IPS DF 4.7 (cell line): ENCODE data around the gene DMD.

Experiments
- DNase-seq: peaks from one replicate; pipeline ENCODE4 v3.0.0-alpha.2; 2013; ENCODE audit warnings: low spot score; ENCODE audit errors: extremely low read depth

DMD gene

GRCh38 chrX:31889088-31889487 lies 1322.3 kb downstream of the DMD start:
- no peak for DNase-seq

DNA sequence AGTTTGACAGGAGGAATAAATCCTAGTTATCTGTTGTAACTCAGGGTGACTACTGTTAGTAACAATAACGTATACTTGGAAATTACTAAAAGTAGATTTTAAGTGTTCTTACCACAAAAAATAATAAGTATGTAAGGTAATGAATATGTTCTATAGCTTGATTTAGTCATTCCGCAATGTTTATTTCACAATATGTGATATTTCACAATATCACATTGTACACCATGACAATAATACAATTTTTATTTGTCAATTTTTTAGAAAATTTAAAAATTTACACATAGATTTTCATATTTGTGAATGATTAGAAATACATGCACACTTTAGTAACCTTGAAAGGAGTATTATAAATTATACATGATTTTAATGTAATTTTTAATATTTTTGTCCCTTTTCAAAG lies 1326.8 kb downstream of the DMD start:
- DNase-seq = no peak

GRCh38 chrX:31872007-31872406 lies 1339.3 kb downstream of the DMD start:
- no peak for DNase-seq

DNA sequence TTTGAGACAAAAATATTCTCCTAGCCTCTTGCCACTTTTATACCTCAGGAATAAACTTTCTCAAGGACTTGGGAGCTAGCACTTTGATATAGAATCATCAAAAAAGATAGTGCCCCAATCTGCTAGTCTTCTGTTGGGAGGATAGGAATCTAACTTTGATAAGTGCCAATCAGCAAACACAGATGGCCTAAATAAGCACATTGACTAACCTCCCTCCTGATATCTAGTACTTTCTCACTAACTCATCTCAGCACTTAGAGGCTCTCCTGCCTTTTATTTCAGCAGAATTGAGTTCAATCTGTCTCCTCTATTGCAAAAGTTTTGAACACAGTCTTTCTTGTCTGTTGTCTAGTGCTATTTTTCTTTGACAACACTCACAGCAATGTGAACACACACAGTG lies 1341.1 kb downstream of the DMD start:
- no peak for DNase-seq

- DNase-seq = no peak
Measured at GRCh38 chrX:31860686-31861085, 1350.7 kb downstream of the DMD start.

DNA sequence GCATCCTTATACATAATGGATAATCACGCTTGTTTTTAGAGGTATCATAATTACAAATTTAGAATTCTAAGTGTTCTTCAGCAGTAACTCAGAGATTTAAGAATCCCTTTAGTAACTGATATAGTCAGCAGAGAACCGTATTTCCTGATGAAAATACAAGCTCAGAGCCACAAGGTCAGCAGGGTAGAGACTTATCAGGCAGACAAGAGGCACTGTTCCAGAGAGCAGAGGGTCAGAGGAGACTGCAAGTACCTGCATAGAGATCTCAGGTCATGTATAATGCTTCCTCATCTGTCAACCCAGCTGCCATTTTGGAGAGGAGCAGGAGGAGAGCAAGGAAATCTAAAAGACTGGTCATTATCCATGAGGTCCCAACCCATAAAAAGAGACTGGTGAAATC lies 1352.4 kb downstream of the DMD start:
- no peak for DNase-seq

- DNase-seq = no peak
Measured at GRCh38 chrX:31854716-31855115, 1356.6 kb downstream of the DMD start.

DNA sequence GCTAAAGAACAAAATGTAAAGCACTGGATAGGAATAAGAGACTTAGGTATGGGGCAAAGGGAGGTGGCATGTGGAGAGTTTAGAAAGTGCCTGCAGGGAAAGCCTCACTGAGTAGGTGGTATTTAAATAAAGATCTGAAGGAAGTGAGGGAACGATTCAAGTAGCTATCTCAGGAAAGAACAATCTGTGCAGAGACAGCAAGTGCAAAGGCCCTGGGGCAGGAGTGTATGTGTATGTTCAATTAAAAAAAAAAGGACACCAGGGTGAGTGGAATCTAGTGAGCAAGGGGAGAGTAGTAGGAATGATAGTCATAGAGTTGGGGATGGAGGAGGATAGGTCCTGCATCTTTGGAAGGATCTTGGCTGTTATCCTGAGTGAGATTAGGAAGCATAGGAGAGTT lies 1359.6 kb downstream of the DMD start:
- no peak for DNase-seq

DNA sequence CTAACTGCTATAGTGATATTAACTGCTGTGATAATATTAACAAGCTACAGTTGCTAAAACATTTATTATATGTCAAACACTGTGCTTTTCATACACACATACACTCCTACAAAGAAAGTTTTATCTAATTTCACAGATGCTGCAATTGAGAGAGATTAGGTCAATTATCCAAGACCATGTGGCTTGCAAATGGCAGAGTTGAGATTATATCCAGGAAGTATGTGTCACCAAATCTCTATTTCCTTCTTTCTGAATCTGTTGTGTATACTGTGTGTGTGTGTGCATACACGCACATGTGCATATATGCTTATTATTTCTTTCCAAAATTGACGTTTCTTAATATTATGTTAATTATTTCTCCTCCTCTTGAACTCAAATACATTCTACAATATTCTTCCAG lies 1363.6 kb downstream of the DMD start:
- no peak for DNase-seq

DNA sequence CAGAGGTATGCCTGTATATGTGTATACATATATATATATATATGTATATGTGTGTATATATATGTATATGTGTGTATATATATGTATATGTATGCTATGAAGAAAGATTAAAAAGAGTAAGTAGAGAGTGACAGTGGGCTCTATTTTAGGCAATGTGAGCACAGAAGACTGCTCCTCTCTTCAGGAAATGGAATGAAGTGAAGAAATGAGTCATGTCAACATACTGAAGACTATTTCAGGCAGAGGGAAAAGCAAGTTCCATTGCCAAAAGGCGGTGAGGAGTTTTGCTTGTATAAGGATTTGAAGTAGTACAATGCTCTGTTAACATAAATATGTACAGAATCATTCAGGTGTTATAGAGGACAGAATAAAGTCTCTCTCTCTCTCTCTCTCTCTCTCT lies 1366.3 kb downstream of the DMD start:
- no peak for DNase-seq

- no peak for DNase-seq
Measured at GRCh38 chrX:31838617-31839016, 1372.7 kb downstream of the DMD start.

- DNase-seq = no peak
Measured at GRCh38 chrX:31837445-31838049, 1373.8 kb downstream of the DMD start.

- no peak for DNase-seq
Measured at GRCh38 chrX:31836479-31836878, 1374.9 kb downstream of the DMD start.

DNA sequence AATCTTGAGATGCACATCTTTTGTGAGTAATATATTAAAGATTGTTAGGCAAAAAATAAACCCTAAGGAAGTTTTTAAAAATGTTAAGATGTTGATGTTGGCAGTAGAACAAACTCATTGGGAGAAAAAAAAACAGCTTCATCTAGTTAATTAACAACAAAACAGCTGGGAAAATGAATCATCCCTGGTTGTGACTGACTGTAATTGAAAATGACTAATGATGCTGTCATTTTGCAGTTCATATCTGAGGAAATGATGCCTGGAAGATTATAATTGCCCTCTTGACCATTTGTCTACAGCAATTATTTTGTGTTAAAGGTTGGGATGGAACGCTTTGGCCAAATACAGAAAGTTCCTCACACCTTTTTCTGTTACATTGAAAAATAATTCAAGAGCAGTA lies 1379.1 kb downstream of the DMD start:
- no peak for DNase-seq

DNA sequence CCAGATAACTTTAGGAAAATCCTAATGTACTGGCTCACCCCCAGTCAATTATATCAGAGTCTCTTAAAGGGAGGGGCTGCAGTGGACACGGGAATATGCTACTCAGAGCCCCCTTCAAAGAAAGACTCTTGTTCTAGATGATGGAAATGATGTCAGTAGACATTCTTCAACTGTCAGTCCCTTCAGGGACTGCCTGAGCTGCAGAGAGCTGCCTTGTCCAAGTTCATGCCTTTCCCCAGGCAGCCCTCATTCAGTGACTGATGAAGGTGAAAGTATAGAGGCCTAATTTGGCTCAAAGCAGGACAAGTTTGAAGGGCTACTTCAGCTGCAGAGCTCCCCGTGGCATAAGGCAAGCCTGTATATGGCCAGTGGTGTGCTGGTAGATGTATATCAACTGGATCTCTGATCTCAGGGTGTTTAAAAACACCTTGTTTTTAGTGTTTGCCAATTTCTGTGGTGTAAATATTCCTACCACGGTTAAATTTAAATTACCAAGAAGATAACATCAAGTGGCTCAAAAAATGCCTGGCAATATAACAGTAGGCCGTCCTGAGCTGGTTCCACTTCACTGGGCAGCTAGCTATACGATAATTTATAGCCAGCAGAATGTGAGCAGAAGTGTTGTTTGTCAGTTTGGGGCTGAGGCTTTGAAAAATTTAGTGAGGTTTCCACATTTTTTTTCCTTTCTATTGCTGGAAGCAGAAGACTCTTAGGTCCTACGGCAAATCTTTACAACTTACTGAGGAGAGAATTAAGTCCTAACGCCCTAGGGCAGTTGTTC lies 1390.7 kb downstream of the DMD start:
- DNase-seq = no peak

- no peak for DNase-seq
Measured at GRCh38 chrX:31819455-31819854, 1391.9 kb downstream of the DMD start.

DNA sequence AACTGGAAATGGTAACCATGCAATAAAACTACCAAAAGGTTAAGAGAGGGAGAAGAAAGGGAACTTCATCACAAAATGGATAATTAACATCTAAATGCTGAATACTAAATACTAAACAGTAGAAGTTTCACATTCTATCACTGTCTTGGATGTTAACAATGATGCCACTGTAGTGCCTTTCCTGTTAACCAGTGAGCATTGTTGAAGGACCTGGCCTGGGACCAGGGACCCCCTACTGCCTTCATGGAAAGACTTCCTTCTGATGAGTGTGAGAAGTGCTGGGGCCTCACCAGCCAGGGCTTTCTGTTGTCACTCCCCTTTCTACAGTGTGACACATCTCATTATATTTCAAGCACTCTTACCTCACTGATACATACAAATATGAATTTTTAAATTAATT lies 1400.2 kb downstream of the DMD start:
- DNase-seq = no peak

GRCh38 chrX:31808357-31808756 lies 1403.0 kb downstream of the DMD start:
- DNase-seq = no peak

GRCh38 chrX:31807165-31807564 lies 1404.2 kb downstream of the DMD start:
- no peak for DNase-seq

GRCh38 chrX:31805781-31806180 lies 1405.6 kb downstream of the DMD start:
- no peak for DNase-seq

DNA sequence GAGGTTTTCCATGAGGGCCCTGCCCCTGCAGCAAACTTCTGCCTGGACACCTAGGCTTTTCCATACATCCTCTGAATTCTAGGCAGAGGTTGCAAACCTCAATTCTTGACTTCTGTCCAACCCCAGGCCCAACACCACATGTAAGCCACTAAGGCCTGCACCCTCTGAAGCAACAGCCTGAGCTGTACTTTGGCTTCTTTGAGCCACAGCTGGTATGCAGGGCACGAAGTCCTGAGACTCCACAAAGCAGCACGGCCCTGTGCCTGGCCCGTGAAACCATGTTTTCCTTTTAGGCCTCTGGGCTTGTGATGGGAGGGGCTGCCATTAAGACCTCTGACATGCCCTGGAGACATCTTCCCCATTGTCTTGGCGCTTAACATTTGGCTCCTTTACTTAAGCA lies 1411.1 kb downstream of the DMD start:
- DNase-seq = no peak

DNA sequence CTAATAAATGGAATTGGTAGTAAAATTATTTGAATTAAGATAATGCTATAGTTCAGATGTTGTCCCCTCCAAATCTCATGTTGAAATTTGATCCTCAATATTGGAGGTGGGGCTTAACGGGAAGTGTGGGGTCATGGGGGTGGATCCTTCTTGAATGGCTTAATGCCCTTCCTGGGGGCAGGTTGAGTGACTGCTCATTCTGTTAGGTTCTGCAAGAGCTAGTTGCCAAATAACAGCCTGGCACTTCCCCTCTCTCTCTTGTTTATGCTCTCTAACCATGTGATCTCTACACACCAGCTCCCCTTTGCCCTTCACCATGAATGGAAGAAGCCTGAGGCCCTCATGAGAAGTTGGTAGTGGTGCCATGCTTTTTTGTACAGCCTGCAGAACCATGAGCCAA lies 1414.7 kb downstream of the DMD start:
- no peak for DNase-seq

GRCh38 chrX:31747411-31747810 lies 1463.9 kb downstream of the DMD start:
- DNase-seq = no peak
